MG63 (cell line): ENCODE data around the gene UBASH3A. TPM values are rescaled to one million over a fixed set of nuclear protein-coding genes. Genes with fewer than 3 reads are reported as not detected.

Source experiments
- DNase-seq: peaks from one replicate; pipeline ENCODE4 v3.0.0-alpha.2; 2020
- H3K27me3 ChIP-seq: fragments of 250-450 bp; sonication (Bioruptor Pico); 2 replicates; pipeline ENCODE4 v1.5.1; 2020; ENCODE audit warnings: mild to moderate bottlenecking, moderate library complexity
- H3K36me3 ChIP-seq: fragments of 250-450 bp; sonication (Bioruptor Pico); 2 replicates; pipeline ENCODE4 v1.5.1; 2020; ENCODE audit warnings: mild to moderate bottlenecking, moderate library complexity
- H3K4me3 ChIP-seq: fragments of 250-450 bp; sonication (Bioruptor Pico); 2 replicates; pipeline ENCODE4 v1.5.1; 2020; ENCODE audit warnings: mild to moderate bottlenecking, moderate library complexity
- H3K9me3 ChIP-seq: fragments of 250-450 bp; sonication (Bioruptor Pico); 2 replicates; pipeline ENCODE4 v1.5.1; 2020; ENCODE audit warnings: mild to moderate bottlenecking, moderate library complexity
- total RNA-seq: library from RNA; depleted of rRNA; stranded (reverse); fragments of >200 nt; shearing (Covaris generic); gene quantifications from 2 replicates; pipeline ENCODE4 v1.2.3, GENCODE V29; 2014; ENCODE audit warnings: low replicate concordance

Gene UBASH3A
- total RNA-seq, 1 experiment from 2014 or later = not detected

DNA sequence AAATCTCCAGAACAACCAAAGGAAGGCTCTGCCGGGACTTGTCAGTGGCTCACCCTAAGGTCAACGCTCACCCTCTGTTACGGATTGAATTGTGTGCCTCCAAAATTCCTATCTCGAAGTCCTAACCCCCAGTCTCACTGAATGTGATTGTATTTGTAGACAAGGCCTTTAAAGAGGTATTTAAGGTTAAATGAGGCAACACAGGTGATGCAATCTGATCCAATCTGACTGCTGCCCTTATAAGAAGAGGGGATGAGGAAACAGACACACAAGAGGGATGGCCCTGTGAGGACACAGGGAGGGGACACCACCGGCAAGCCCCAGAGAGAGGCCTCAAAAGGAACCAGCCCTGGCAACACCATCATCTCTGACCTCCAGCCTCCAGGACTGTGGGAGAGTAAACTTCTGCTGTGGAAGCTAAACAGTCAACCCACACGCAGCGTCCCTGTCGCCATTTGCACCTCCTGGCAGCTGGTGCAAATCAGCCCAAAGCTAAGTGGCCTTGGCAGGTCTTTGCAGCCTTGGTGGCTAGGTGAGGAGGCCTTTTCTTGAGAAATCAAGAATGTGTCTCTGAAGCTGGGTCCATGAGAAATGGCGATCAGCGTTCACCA is 24.2 kb downstream of the UBASH3A start:
- Histone ChIP-seq H3K27me3 (peaks cover 25% of the 10 kb centered on the region), H3K36me3 (no peaks in the 10 kb centered on the region), H3K9me3 (no peaks in the 10 kb centered on the region), H3K4me3 (no peak overlapping the region)
- DNase-seq = no peak

DNA sequence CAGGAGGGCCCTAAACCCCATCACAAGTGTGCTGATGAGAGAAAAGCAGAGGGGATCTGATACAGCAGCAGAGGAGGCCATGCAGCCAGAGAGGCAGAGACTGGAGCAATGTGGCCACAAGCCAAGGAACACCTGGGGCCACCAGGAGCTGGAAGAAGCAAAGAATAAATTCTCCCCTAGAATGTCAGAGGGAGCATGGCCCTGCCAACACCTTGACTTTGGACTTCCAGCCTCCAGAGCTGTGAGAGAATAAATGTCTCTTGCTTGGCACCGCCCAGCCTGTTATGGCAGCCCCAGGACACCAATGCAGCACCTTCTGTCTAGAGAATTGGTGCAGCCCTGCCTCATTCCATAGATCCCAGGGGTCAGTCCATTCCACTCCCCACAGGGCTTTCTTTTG is 25.3 kb downstream of the UBASH3A start:
- no peak for DNase-seq

GRCh38 chr21:42429856-42430255 is 26.2 kb downstream of the UBASH3A start:
- no peak for DNase-seq
- Histone ChIP-seq H3K27me3 (peaks cover 10% of the 10 kb centered on the region), H3K9me3 (no peaks in the 10 kb centered on the region), H3K36me3 (no peaks in the 10 kb centered on the region), H3K4me3 (no peak overlapping the region)

More for the DNA sequence above, 25.3 kb downstream of the UBASH3A start:
- H3K36me3 ChIP-seq = no peaks in the 10 kb centered on the region
- no peak overlapping the region for H3K4me3 ChIP-seq
- H3K9me3 ChIP-seq = no peaks in the 10 kb centered on the region
- peaks cover 18% of the 10 kb centered on the region for H3K27me3 ChIP-seq

GRCh38 chr21:42430521-42430920 is 26.8 kb downstream of the UBASH3A start:
- Histone ChIP-seq H3K27me3 (peaks cover 6% of the 10 kb centered on the region), H3K9me3 (no peaks in the 10 kb centered on the region), H3K36me3 (no peaks in the 10 kb centered on the region), H3K4me3 (no peak overlapping the region)
- DNase-seq = no peak

DNA sequence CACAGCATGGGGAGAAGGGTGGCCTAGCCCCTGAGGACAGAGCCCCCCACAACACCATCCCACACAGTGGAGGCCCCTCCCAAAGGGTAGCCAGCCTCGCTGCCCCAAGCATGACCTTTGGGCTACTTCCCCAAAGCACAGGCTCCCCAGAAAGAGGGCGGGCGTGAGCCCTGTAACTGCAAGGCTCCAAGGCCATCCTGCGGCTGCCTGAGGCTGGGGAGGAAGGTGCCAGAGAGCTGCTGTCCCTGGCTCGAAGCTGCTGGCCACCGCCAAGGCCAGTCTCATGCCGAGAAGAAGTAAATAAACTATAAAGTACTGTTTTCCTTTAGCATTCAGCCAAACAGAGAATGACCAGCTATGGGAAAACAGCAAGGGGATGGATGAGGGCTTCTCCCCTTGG is 27.5 kb downstream of the UBASH3A start:
- no peaks in the 10 kb centered on the region for H3K9me3 ChIP-seq
- no peak overlapping the region for H3K4me3 ChIP-seq
- H3K36me3 ChIP-seq = no peaks in the 10 kb centered on the region
- no peak for DNase-seq
- peaks cover 2% of the 10 kb centered on the region for H3K27me3 ChIP-seq

DNA sequence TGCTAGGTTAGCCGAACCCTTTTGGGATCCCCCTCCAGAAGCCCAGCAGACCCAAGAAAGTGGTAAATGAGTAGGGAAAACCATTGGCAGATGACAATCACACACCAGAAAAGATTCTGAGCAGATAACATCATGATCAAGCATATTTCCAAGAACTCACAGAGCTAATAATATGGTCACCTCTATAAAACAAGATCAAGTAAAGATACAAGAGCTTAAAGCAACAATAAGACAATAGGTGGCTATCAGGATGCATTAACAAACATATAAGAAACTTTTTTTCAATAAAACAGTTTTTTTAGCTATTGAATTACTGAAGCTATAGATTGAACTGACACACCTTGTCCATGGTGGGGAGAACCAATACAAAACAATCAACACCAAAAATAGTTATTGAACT is 29.0 kb downstream of the UBASH3A start:
- H3K9me3 ChIP-seq = no peaks in the 10 kb centered on the region
- no peak overlapping the region for H3K4me3 ChIP-seq
- no peaks in the 10 kb centered on the region for H3K36me3 ChIP-seq
- DNase-seq = no peak
- peaks cover 2% of the 10 kb centered on the region for H3K27me3 ChIP-seq

GRCh38 chr21:42433946-42434551 is 30.3 kb downstream of the UBASH3A start:
- Histone ChIP-seq H3K4me3 (no peak overlapping the region), H3K36me3 (no peaks in the 10 kb centered on the region), H3K9me3 (no peaks in the 10 kb centered on the region), H3K27me3 (peaks cover 2% of the 10 kb centered on the region)
- DNase-seq = no peak

DNA sequence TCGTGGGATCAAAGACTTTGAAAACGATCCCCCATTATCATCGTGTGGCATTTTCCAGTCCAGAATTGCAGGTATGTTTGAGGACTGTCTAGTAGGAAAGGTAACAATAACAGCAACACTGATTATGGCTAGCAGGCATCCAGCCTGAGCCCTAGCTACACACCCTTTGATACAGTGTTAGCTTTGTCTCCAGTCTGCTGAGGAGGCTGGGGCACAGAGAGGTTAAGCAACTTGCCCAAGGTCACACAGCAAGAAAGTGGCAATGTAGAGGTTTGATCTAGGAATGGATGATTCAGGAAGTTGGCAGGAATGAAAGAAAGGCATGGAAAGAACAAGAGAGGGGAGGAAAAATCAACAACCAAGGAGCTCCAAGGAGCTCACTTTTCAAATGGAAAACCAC is 31.2 kb downstream of the UBASH3A start:
- Histone ChIP-seq H3K36me3 (no peaks in the 10 kb centered on the region), H3K4me3 (no peak overlapping the region), H3K27me3 (peaks cover 2% of the 10 kb centered on the region), H3K9me3 (no peaks in the 10 kb centered on the region)
- DNase-seq = no peak

- DNase-seq = no peak
- Histone ChIP-seq H3K9me3 (no peaks in the 10 kb centered on the region), H3K36me3 (no peaks in the 10 kb centered on the region), H3K4me3 (no peak overlapping the region), H3K27me3 (peaks cover 2% of the 10 kb centered on the region)
These were observed 31.7 kb downstream of the UBASH3A start for GRCh38 chr21:42435401-42435800.

GRCh38 chr21:42435833-42436232 is 32.1 kb downstream of the UBASH3A start:
- no peak overlapping the region for H3K4me3 ChIP-seq
- H3K27me3 ChIP-seq = peaks cover 2% of the 10 kb centered on the region
- no peaks in the 10 kb centered on the region for H3K9me3 ChIP-seq
- no peak for DNase-seq
- no peaks in the 10 kb centered on the region for H3K36me3 ChIP-seq

GRCh38 chr21:42436914-42437313 is 33.2 kb downstream of the UBASH3A start:
- Histone ChIP-seq H3K9me3 (no peaks in the 10 kb centered on the region), H3K4me3 (no peak overlapping the region), H3K36me3 (no peaks in the 10 kb centered on the region), H3K27me3 (peaks cover 2% of the 10 kb centered on the region)
- DNase-seq = no peak

DNA sequence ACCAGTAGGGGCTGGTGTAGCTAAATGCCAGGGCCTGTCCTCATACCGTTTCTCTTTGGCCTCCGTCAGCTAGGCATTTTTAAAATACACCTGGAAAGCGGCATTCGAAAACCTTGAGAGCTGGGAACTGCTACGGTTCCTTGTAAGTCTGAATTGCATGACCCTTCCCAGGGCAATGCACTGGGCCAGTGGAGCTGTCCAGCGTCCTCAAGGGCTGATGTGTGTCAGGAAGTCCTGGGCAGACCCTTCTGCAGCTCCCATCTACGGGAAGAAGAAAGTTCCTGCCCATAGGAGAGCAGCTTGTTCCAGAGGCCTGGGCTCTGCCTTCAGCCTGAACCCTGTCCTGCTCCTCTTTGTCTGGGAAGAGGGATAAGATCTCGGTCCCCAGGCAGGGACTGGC is 34.1 kb downstream of the UBASH3A start:
- no peak for DNase-seq
- peaks cover 2% of the 10 kb centered on the region for H3K27me3 ChIP-seq
- H3K4me3 ChIP-seq = no peak overlapping the region
- H3K36me3 ChIP-seq = no peaks in the 10 kb centered on the region
- H3K9me3 ChIP-seq = no peaks in the 10 kb centered on the region

DNA sequence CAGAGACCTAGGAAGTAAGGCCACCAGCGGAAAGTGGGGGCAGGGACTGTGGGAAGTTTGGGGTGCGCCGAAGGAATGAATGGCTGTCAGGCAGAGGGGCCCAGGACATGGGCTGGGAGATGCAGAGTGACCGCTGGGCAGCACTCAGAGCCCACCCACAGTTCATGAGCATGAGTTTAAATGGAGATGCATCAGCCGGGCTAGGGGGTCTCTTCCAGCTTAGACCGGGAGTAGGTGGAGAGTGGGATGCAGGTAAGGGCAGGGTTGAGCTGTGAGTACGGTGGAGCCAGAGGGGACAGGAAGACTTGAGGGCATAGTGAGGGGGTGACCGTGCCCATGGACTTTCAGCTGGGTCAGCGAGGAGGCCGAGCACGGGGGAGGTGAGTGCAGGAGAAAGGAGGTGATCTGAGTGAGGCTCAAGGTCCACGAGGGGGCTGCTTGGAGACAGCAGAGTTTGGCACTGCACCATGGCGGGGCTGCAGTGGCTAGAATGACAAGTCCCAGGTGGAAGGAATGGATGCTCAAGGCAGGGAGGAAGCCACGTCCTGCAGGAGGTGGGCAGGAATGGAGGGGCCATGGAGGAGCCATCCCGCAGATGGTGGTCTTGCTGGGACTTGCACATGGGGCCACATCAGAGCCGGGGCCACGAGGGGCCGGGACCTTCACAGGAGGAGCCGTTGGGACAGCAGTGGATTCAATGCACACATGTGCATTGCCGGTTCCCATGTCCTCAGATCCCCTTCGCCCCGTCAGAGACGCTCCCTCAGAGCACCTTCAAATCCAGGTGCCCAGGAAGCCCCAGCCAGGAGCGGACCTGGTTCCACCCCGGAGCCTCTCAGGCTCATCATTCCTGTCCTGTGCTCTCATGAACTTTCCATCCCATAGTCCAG is 34.9 kb downstream of the UBASH3A start:
- Histone ChIP-seq H3K36me3 (no peaks in the 10 kb centered on the region), H3K9me3 (no peaks in the 10 kb centered on the region)
- no peak for DNase-seq

GRCh38 chr21:42439284-42440186 is 35.8 kb downstream of the UBASH3A start:
- no peaks in the 10 kb centered on the region for H3K36me3 ChIP-seq
- DNase-seq = no peak
- H3K27me3 ChIP-seq = peaks cover 2% of the 10 kb centered on the region; the same call in 1 of the 2 replicates
- H3K4me3 ChIP-seq = no peak overlapping the region
- no peaks in the 10 kb centered on the region for H3K9me3 ChIP-seq

More for the DNA sequence above, 34.9 kb downstream of the UBASH3A start:
- Histone ChIP-seq H3K4me3 (no peak overlapping the region), H3K27me3 (no peaks in the 10 kb centered on the region; the same call in 1 of the 2 replicates)

DNA sequence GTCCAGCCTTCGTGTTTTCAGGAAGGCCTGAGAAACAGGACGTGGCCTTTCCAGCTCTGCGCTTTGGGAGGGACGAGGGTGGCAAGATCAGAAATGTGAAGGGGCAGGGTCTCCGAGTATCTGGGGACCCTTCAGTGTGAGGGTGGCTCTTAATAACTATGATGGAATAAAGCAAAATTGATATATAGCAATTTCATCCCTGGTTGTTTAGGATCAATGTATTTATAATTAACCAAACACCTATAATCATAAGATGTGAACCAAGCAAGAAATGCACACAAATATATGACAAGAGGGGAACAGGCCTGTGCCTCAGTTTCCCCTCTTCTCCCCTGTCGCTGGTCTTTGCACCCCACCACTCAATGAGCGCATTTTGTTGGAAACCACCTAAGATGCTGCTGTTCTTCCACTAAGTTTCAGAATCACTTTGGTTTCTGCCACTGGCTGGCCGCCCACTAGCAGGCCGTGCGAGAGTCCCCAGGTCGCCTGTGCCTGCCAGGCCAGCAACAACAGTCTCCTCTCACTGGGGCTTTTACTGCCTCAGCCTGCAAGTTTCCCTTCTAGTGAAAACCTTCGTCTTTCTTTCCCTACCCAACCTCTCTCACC is 36.6 kb downstream of the UBASH3A start:
- no peaks in the 10 kb centered on the region for H3K36me3 ChIP-seq
- H3K4me3 ChIP-seq = no peak overlapping the region
- no peak for DNase-seq
- peaks cover 2% of the 10 kb centered on the region; the same call in 1 of the 2 replicates for H3K27me3 ChIP-seq
- H3K9me3 ChIP-seq = no peaks in the 10 kb centered on the region

GRCh38 chr21:42441963-42442362 is 38.3 kb downstream of the UBASH3A start:
- Histone ChIP-seq H3K4me3 (no peak overlapping the region), H3K36me3 (no peaks in the 10 kb centered on the region), H3K27me3 (peaks cover 7% of the 10 kb centered on the region; the same call in 1 of the 2 replicates), H3K9me3 (no peaks in the 10 kb centered on the region)
- DNase-seq = no peak
